Endothelial cell of umbilical vein (primary cell): ENCODE data around the gene FTSJ3.

Source experiments
- CTCF ChIP-seq, 2 donors: IDR thresholded peaks; 1 replicate in 1 of 2; 2 replicates in 1 of 2; pipeline ENCODE4 v1.5.1; 2011; ENCODE audit warnings: low read length in 2 of 2, mild to moderate bottlenecking in 2 of 2, moderate library complexity in 2 of 2, control low read depth in 1 of 2, inconsistent platforms in 1 of 2, low read depth in 1 of 2; ENCODE audit not compliant: insufficient read depth in 1 of 2; ENCODE audit errors: extremely low read depth in 1 of 2
- EZH2 ChIP-seq: IDR thresholded peaks from 2 replicates; pipeline ENCODE4 v1.6.1; 2012; ENCODE audit warnings: borderline replicate concordance, low read depth, mild to moderate bottlenecking, moderate library complexity, low read length, inconsistent platforms; ENCODE audit not compliant: severe bottlenecking
- MAX ChIP-seq: IDR thresholded peaks from 2 replicates; pipeline ENCODE4 v1.6.1; 2011; ENCODE audit not compliant: insufficient read depth, insufficient read length
- POLR2AphosphoS5 ChIP-seq: IDR thresholded peaks from 2 replicates; pipeline ENCODE4 v1.6.1; 2012; ENCODE audit warnings: low read depth, mild to moderate bottlenecking, control low read depth, low read length, moderate library complexity; ENCODE audit not compliant: insufficient read depth

- TF ChIP-seq EZH2 (no peak), POLR2AphosphoS5 (no peak), CTCF (IDR thresholded peaks at IDR 0.05; ENCODE audit: extremely low read depth in 1 of 2, insufficient read depth in 1 of 2, low read depth in 1 of 2, low read length in 2 of 2) (no peak), MAX (no peak)
These were observed 41.3 kb downstream of the FTSJ3 start for GRCh38 chr17:63786117-63786516.
